ENCODE data around the gene ITGAD.

Gene ITGAD

DNA sequence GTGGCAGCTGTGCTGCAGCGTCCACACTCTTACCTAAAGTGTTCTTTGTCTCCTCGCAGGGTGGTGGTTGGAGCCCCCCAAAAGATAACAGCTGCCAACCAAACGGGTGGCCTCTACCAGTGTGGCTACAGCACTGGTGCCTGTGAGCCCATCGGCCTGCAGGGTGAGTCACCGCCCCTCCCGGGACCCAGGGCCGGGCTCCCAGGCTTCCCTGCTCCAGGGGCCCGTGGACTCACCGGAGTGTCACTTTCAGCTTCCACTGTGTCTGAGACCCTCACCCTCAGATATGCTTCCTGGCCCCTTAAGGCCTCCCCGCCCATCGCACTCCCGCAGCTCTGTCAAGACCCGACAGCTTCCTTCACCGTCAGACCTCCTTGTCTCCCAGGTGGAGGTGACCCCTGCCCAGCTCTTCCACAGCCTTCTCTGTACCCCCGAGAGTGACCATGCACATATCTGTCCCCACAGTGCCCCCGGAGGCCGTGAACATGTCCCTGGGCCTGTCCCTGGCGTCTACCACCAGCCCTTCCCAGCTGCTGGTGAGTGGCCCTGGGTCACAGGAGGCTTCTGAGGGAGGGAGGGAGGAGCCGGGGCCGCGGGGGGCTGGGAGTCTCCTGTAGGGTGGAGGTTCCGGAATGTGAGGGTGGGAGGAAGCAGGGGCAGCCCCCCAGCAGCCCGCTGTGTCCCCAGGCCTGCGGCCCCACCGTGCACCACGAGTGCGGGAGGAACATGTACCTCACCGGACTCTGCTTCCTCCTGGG is 36.4 kb upstream of the ITGAD start:
- no peak for DNase-seq (ENCODE audit: insufficient read length)
- TF ChIP-seq POLR2AphosphoS5 (IDR thresholded peaks at IDR 0.05; ENCODE audit: low read depth, low read length) = no peak
- no peak for FAIRE-seq

- no peak for TF ChIP-seq POLR2AphosphoS5 (IDR thresholded peaks at IDR 0.05; ENCODE audit: low read depth, low read length)
- no peak for TF ChIP-seq POLR2A (IDR thresholded peaks at IDR 0.05; ENCODE audit: low read depth, low read length)
- TF ChIP-seq TAF1 (IDR thresholded peaks at IDR 0.05; ENCODE audit: borderline replicate concordance, low read depth, low read length) = no peak
- FAIRE-seq (no peak), DNase-seq (ENCODE audit: insufficient read length) (no peak)
Measured at GRCh38 chr16:31357324-31358109, 35.6 kb upstream of the ITGAD start.

DNA sequence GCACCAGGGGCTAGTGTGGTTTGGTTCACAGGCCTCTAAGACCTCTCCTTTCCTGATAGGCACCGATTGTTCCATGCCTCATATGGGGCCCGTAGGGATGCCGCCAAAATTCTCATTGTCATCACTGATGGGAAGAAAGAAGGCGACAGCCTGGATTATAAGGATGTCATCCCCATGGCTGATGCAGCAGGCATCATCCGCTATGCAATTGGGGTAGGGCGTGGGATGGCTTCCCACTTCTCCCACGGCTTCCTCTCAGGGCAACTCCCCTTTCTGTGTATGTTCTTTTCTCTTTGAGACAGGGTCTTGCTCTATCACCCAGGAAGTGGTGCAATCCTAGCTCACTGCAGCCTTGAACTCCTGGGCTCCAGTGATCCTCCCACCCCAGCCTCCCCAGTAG is 32.9 kb upstream of the ITGAD start:
- DNase-seq (ENCODE audit: insufficient read length) = no peak
- FAIRE-seq = no peak
- TF ChIP-seq POLR2A (IDR thresholded peaks at IDR 0.05; ENCODE audit: low read depth, low read length) (no peak), POLR2AphosphoS5 (IDR thresholded peaks at IDR 0.05; ENCODE audit: low read depth, low read length) (no peak), TAF1 (IDR thresholded peaks at IDR 0.05; ENCODE audit: borderline replicate concordance, low read depth, low read length) (no peak)

DNA sequence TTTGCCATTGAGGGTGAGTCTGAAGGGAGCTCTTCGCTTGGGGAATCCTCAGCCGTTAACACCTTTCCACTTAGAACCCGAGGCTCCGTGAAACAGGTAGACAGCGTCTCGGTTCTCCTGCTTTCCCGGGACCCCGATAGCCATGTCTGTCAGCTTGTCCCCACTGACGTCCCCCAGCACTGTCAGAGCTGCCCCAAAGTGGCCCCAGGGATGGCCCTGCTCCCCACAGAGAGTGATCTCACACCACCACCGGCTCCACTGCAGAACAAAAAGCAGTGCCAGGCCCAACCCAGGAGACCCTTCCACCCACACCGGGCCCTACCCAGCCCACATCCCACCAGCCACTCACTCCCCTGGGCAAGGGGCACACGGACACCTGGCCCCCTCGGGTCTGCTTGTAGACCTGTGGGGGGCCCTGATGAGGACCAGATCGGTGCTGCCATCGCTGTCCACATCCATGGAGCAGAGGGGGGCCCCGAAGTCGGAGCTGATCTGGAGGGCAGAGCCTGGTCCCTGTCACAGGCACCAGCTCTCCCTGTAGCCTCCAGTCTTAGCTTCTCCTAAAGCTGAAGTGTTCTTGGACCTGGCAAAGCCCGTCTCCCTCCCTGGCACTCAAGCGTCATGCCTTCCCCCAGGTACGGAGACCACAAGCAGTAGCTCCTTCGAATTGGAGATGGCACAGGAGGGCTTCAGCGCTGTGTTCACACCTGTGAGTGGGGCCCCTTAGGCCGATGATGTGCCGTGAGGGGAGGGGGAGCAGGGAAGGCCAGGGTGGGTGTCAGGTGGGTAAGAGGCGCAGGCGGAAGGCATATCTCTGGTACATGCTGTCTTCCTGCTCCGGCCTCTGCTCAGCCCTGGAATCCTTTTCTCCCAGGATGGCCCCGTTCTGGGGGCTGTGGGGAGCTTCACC is 31.7 kb upstream of the ITGAD start:
- DNase-seq (ENCODE audit: insufficient read length) (no peak), FAIRE-seq (no peak)
- TF ChIP-seq TAF1 (IDR thresholded peaks at IDR 0.05; ENCODE audit: borderline replicate concordance, low read depth, low read length) (no peak), POLR2A (IDR thresholded peaks at IDR 0.05; ENCODE audit: low read depth, low read length) (no peak), POLR2AphosphoS5 (IDR thresholded peaks at IDR 0.05; ENCODE audit: low read depth, low read length) (no peak)

DNA sequence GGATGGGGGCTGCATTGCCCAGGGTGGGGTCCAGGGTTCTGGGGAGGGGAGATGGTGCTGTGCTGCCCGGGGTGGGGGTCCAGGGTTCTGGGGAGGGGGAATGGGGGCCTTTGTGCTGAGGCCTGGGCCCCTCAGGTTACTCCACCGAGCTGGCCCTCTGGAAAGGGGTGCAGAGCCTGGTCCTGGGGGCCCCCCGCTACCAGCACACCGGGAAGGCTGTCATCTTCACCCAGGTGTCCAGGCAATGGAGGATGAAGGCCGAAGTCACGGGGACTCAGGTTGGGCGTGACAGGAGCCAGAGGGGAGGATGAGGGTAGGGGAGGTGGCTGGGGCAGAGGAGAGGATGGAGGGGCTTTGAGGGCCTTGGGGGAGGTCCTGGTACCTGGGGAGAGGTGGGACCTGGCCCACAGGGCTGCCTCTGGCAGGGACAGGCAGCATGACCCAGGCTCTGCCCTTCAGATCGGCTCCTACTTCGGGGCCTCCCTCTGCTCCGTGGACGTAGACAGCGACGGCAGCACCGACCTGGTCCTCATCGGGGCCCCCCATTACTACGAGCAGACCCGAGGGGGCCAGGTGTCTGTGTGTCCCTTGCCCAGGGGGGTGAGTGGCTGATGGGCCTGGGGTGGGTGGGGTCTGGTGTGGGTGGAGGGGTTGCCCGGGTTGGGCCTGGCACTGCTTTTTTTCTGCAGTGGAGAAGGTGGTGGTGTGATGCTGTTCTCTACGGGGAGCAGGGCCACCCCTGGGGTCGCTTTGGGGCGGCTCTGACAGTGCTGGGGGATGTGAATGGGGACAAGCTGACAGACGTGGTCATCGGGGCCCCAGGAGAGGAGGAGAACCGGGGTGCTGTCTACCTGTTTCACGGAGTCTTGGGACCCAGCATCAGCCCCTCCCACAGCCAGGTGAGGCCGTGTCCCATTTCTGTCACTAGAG is 30.4 kb upstream of the ITGAD start:
- FAIRE-seq = no peak
- no peak for TF ChIP-seq POLR2AphosphoS5 (IDR thresholded peaks at IDR 0.05; ENCODE audit: low read depth, low read length)
- no peak for TF ChIP-seq POLR2A (IDR thresholded peaks at IDR 0.05; ENCODE audit: low read depth, low read length)
- TF ChIP-seq TAF1 (IDR thresholded peaks at IDR 0.05; ENCODE audit: borderline replicate concordance, low read depth, low read length) = no peak

DNA sequence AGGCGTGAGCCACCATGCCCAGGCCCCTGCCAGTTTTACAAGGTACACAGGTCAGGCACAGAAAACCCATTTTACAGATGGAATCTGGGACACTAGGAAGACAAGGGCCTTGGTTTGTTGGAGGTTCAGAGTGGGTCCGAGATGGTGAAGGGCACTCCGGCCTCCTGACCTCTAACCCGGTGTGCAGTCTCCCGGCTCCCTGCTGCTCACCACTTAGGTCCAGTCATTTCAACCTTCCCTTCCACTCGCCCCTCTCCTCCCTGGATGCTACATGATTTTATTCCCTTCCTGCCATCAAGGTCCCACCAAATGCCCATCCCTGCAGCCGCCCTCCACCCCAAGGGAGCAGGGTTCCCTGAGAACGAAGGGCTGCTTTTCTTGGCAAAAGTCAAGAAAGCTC is 29.4 kb upstream of the ITGAD start:
- FAIRE-seq = no peak
- no peak for DNase-seq (ENCODE audit: insufficient read length)
- TF ChIP-seq TAF1 (IDR thresholded peaks at IDR 0.05; ENCODE audit: borderline replicate concordance, low read depth, low read length) = no peak
- TF ChIP-seq POLR2A (IDR thresholded peaks at IDR 0.05; ENCODE audit: low read depth, low read length) = no peak
- no peak for TF ChIP-seq POLR2AphosphoS5 (IDR thresholded peaks at IDR 0.05; ENCODE audit: low read depth, low read length)

More for the DNA sequence above, 30.4 kb upstream of the ITGAD start:
- no peak for DNase-seq (ENCODE audit: insufficient read length)

DNA sequence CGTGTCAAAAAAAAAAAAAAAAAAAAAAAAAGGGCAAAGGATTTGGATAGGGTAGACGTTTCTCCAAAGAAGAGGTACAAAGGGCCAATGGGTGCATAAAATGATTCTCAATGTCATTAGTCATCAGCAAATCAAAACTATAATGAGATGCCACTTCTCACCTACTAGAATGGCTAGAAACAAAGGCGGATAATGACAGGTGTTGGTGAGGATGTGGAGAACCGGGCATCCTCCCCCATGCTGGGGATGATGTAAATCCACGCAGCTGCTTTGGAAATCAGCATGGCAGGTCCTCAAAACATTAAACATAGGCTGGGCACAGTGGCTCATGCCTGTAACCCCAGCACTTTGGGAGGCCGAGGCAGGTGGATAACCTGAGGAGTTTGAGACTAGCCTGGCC is 28.7 kb upstream of the ITGAD start:
- FAIRE-seq = no peak
- DNase-seq (ENCODE audit: insufficient read length) = no peak
- TF ChIP-seq POLR2A (IDR thresholded peaks at IDR 0.05; ENCODE audit: low read depth, low read length) (no peak), POLR2AphosphoS5 (IDR thresholded peaks at IDR 0.05; ENCODE audit: low read depth, low read length) (no peak), TAF1 (IDR thresholded peaks at IDR 0.05; ENCODE audit: borderline replicate concordance, low read depth, low read length) (no peak)

DNA sequence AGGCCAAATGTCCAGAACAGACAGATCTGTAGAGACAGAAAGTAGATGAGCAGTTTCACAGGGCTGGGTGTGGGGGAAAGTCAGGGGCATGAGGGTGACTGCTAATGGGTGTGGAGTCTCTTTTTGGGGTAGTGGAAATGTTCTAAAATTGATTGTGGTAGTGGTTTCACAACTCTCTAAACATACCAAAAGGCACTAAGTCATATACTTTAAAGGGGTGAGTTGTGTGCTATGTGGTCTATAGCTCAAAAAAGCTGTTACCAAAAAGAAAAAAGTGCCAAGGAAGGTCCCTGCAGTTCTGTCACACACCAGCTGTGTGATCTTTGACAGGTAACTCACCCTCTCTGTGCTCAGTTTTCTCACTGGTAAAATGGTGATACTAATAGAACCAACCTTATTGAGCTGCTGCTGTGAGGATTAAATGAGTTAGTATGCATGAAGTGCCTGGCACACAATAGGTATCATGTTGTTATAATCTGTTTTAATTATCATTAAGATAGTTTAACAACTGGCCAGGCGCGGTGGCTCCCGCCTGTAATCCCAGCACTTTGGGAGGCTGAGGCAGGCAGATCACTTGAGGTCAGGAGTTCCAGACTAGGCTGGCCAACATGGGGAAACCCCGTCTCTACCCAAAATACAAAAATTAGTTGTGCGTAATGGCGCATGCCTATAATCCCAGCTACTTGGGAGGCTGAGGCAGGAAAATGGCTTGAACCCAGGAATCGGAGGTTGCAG is 27.8 kb upstream of the ITGAD start:
- TF ChIP-seq POLR2A (IDR thresholded peaks at IDR 0.05; ENCODE audit: low read depth, low read length) (no peak), POLR2AphosphoS5 (IDR thresholded peaks at IDR 0.05; ENCODE audit: low read depth, low read length) (no peak), TAF1 (IDR thresholded peaks at IDR 0.05; ENCODE audit: borderline replicate concordance, low read depth, low read length) (no peak)
- no peak for DNase-seq (ENCODE audit: insufficient read length)
- FAIRE-seq = peak; percentile 30

GRCh38 chr16:31367853-31368252 is 25.3 kb upstream of the ITGAD start:
- TF ChIP-seq POLR2A (IDR thresholded peaks at IDR 0.05; ENCODE audit: low read depth, low read length) (no peak), TAF1 (IDR thresholded peaks at IDR 0.05; ENCODE audit: borderline replicate concordance, low read depth, low read length) (no peak), POLR2AphosphoS5 (IDR thresholded peaks at IDR 0.05; ENCODE audit: low read depth, low read length) (no peak)
- DNase-seq (ENCODE audit: insufficient read length) (no peak), FAIRE-seq (no peak)

- FAIRE-seq (no peak), DNase-seq (ENCODE audit: insufficient read length) (no peak)
- TF ChIP-seq TAF1 (IDR thresholded peaks at IDR 0.05; ENCODE audit: borderline replicate concordance, low read depth, low read length) (no peak), POLR2AphosphoS5 (IDR thresholded peaks at IDR 0.05; ENCODE audit: low read depth, low read length) (no peak), POLR2A (IDR thresholded peaks at IDR 0.05; ENCODE audit: low read depth, low read length) (no peak)
Measured at GRCh38 chr16:31371008-31371407, 22.1 kb upstream of the ITGAD start.

Data from GM12892 (cell line).